Breast epithelium (tissue), 3 donors: ENCODE results near the gene SERINC2.

Source experiments
- POLR2A ChIP-seq: fragments of 450-650 bp; IDR thresholded peaks from one replicate; pipeline ENCODE4 v1.6.1; 2016; ENCODE audit warnings: antibody characterized with exemption, mild to moderate bottlenecking, moderate library complexity
- POLR2AphosphoS5 ChIP-seq, 3 donors: sonication (generic); formaldehyde crosslinking; IDR thresholded peaks; one replicate each; pipeline ENCODE4 v1.6.1; 2017; ENCODE audit warnings: antibody characterized with exemption in 3 of 3

DNA sequence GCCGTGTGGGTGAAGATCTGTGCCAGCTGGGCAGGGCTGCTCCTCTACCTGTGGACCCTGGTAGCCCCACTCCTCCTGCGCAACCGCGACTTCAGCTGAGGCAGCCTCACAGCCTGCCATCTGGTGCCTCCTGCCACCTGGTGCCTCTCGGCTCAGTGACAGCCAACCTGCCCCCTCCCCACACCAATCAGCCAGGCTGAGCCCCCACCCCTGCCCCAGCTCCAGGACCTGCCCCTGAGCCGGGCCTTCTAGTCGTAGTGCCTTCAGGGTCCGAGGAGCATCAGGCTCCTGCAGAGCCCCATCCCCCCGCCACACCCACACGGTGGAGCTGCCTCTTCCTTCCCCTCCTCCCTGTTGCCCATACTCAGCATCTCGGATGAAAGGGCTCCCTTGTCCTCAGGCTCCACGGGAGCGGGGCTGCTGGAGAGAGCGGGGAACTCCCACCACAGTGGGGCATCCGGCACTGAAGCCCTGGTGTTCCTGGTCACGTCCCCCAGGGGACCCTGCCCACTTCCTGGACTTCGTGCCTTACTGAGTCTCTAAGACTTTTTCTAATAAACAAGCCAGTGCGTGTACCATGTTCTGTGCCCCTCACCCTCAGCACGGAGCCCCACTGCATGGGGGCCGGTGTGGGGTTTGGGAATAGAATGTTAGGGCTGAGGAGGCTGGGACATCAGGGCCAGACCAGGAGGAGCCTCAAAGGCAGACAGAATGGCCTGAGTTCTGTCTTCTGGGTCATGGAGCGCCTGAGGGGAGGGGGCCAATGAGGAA lies 21.3 kb downstream of the SERINC2 start:
- TF ChIP-seq POLR2A = no peak
- no peak for TF ChIP-seq POLR2AphosphoS5 (IDR thresholded peaks at IDR 0.05)
